Fibroblast of skin of abdomen (primary cell): ENCODE results near the gene SOCS1.

Experiments
- DNase-seq: peaks from one replicate; pipeline ENCODE4 v3.0.0-alpha.2; 2013

Gene SOCS1

GRCh38 chr16:11285842-11286241, 29.8 kb upstream of the SOCS1 start:
- DNase-seq = no peak

- no peak for DNase-seq
Measured at GRCh38 chr16:11283820-11284248, 27.8 kb upstream of the SOCS1 start.

GRCh38 chr16:11280616-11281522, 24.9 kb upstream of the SOCS1 start, which contains the start of gene PRM1:
PRM1 (minus strand) TSS chr16:11281330; CDS start chr16:11281238, 92 bp downstream.
- DNase-seq = no peak

GRCh38 chr16:11278681-11279628, 23.0 kb upstream of the SOCS1 start:
- no peak for DNase-seq

GRCh38 chr16:11277607-11278337, 21.8 kb upstream of the SOCS1 start:
- DNase-seq = no peak

- no peak for DNase-seq
Measured at GRCh38 chr16:11276896-11277593, 21.0 kb upstream of the SOCS1 start.

- no peak for DNase-seq
Measured at GRCh38 chr16:11276143-11276895, 20.3 kb upstream of the SOCS1 start, which contains the start of gene PRM2. PRM2 (minus strand) TSS chr16:11276480; CDS start chr16:11276370, 110 bp downstream.

GRCh38 chr16:11274964-11275363, 19.0 kb upstream of the SOCS1 start:
- no peak for DNase-seq

- DNase-seq = no peak
Measured at GRCh38 chr16:11273721-11274324, 17.8 kb upstream of the SOCS1 start.

GRCh38 chr16:11272921-11273720, 17.1 kb upstream of the SOCS1 start, which contains the start of gene PRM3:
PRM3 (minus strand) TSS chr16:11273629; CDS start chr16:11273595, 34 bp downstream.
- DNase-seq = no peak

GRCh38 chr16:11272484-11272883, 16.5 kb upstream of the SOCS1 start:
- DNase-seq = no peak

GRCh38 chr16:11271610-11272009, 15.6 kb upstream of the SOCS1 start:
- DNase-seq = no peak

- DNase-seq = no peak
Measured at GRCh38 chr16:11270602-11271162, 14.7 kb upstream of the SOCS1 start.

GRCh38 chr16:11268921-11269375, 12.9 kb upstream of the SOCS1 start, which contains the start of gene TNP2:
TNP2 (minus strand) TSS chr16:11269325; CDS start chr16:11269262, 63 bp downstream.
- no peak for DNase-seq

GRCh38 chr16:11265124-11265523, 9.1 kb upstream of the SOCS1 start:
- DNase-seq = no peak

- DNase-seq = no peak
Measured at GRCh38 chr16:11264155-11264832, 8.3 kb upstream of the SOCS1 start.

- no peak for DNase-seq
Measured at GRCh38 chr16:11263737-11264136, 7.7 kb upstream of the SOCS1 start.

GRCh38 chr16:11262915-11263314, 6.9 kb upstream of the SOCS1 start:
- DNase-seq = no peak
